Measurements from ENCODE around the gene ARFRP1.

The ARFRP1 gene

DNA sequence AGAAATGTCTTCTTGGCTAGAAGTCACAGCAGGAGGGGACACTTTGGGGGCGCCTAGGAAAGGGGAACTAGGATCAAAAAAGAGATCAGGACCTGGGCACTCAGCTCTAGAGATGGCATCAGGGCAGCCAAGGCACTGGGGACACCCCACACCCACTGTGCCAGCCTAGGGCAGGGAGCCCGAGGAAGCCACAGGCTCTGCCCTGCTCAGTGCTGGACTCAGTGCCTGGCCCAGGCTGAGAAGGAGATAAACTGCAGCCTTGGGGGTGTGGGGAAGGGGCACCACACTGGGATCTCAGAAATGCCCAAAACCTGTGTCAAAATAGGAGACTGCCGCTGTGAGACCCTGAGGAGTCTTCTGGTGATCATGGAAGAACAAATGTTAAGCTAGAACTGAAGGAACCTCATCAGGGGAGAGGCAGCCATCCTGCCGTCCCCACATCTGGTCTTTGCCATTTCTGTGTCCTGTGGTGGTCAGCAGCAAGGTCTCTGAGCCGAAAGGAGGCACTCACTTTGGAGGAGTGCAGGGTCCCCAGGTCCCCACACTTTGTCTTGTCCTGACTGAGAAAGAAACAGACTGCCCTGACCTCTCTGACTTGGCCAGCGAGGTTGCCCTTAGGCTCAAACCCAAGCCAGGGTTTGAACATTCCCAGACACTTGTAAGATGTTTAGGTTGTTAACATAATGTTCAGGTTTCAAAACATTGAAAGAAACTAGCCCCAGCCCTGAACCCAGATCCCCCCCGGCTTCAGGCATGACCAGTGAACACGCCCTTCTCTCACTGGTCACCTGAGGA is 2.3 kb downstream of the ARFRP1 start:
- no peak for DNase-seq
- no peak for TF ChIP-seq GATA1 (IDR thresholded peaks at IDR 0.05; ENCODE audit: low read depth, low read length)
- TF ChIP-seq POLR2A (IDR thresholded peaks at IDR 0.05; ENCODE audit: low read length): no peak

DNA sequence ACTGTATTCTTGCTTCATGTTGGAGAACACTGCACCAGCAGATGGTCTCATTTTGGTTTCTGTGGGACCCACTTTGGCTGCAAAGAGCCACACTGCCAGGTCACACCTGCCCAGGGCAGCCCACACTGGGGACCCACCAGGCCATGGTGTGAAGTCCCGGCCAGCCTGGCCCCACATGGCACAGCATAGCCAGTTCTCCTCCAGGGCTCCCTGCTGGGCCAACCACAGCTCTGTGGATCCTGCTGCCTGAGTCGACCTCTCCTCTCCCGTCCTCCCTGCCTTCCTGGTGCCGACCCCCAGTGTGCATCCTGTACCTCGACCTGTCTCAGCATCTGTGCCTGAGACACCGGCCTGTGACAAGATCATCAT is 3.0 kb downstream of the ARFRP1 start:
- no peak for DNase-seq
- no peak for TF ChIP-seq POLR2A (IDR thresholded peaks at IDR 0.05; ENCODE audit: low read length)
- no peak for TF ChIP-seq GATA1 (IDR thresholded peaks at IDR 0.05; ENCODE audit: low read depth, low read length)

DNA sequence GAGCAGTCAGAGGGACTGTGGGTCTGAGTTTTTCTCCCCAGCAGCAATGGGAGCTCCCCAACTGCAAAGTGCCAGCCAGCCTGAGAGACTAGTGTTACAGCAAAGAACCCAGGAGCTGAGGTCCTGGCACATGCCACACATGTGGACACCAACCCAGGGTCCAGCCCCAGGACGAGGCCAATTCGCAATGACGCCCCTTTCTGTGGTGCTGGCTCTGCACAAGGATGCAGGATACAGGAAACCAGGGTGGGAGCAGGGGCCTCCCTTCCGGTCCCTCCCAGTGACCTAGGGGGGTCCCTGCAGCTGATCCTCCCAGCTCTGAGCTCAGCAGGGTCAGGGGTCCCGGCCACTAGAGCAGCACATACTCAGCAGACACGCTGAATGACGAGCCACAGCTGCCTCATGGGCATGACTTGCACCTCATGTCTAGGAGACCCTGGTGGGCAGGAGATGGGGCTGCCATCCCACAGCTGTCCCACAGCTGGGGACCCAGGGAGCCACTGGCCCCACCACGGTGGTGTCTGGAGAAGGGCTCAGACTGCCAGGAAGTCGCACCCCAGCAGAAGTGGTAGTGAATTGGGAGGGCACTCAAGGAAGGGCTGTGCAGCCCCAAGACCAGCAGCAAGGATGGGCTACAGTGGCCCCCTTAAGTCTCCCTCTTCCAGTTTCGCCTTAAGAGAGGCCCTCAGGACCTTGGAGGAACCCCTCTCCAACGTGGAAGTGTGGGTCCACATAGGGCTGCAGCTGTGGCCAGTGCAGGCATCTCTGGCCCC is 3.6 kb downstream of the ARFRP1 start:
- no peak for DNase-seq
- TF ChIP-seq POLR2A (IDR thresholded peaks at IDR 0.05; ENCODE audit: low read length) (no peak), GATA1 (IDR thresholded peaks at IDR 0.05; ENCODE audit: low read depth, low read length) (no peak)

GRCh38 chr20:63703471-63703975 is 4.3 kb downstream of the ARFRP1 start:
- TF ChIP-seq GATA1 (IDR thresholded peaks at IDR 0.05; ENCODE audit: low read depth, low read length) (no peak), POLR2A (IDR thresholded peaks at IDR 0.05; ENCODE audit: low read length) (no peak)
- DNase-seq: no peak

GRCh38 chr20:63702751-63703470 is 4.9 kb downstream of the ARFRP1 start:
- TF ChIP-seq GATA1 (IDR thresholded peaks at IDR 0.05; ENCODE audit: low read depth, low read length) (no peak), POLR2A (IDR thresholded peaks at IDR 0.05; ENCODE audit: low read length) (no peak)
- DNase-seq: no peak

DNA sequence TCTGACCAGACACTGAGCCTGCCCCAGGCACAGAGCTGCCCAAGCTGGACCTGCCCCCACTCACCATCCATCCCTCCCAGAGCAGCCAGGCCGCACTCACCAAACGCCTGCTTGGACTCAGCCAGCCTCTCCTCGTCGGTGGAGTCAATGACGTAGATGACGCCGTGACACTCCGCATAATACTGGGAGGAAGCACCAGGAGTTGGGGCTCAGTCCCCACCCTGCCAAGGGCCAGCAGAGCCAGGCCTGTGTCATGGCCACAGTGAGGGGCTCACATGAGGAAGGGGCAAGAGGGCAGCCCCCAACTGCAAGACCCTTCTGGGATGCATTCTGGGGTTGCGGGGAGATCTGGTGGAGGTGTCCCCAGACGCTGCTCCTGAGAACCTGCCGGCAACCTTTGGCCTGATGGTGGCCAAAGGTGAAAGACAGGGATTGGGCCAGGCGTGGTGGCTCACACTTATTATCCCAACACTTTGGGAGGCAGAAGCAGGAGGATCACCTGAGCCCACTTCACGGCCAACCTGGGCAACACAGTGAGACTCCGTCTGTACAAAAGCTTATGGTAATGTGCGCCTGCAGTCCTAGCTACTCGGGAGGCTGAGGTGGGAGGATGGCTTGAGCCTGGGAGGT is 5.6 kb downstream of the ARFRP1 start:
- no peak for DNase-seq

DNA sequence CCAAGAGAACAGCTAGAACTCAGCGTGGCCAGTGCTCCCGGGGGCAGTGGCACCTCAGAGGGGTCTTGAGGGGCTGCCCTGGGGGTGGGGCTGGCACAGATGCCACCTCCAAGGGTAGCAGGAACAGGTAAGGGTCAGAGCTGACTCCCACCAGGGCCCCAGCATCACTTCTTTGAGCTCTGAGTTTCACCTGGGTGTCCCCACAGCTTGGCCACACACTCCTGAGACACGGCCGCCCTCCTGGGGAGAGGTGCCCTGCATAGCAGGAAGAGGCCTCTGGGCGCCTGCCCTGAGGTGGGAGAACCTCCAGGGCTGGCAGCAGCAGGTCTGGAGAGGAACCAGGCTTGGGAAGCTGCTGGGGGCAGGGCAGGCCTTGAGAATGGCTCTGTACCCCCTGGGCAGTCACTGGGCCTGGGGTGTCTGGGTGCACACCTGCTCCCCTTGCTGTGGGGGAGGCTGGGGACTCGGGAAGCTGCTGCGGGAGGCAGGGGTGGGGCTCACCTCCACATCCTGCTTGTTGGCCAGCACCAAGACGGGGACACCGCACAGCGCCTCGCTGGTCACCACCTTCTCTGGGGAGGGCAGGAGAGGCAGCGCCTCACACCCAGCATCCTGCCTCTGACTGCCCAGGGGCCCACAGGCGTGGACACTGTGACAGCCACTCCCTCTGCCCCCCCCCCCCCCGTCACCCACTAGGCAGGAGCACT is 6.3 kb downstream of the ARFRP1 start:
- TF ChIP-seq POLR2A (IDR thresholded peaks at IDR 0.05; ENCODE audit: low read length) (no peak), GATA1 (IDR thresholded peaks at IDR 0.05; ENCODE audit: low read depth, low read length) (no peak)
- DNase-seq: no peak

More for the DNA sequence above, 5.6 kb downstream of the ARFRP1 start:
- no peak for TF ChIP-seq GATA1 (IDR thresholded peaks at IDR 0.05; ENCODE audit: low read depth, low read length)
- no peak for TF ChIP-seq POLR2A (IDR thresholded peaks at IDR 0.05; ENCODE audit: low read length)

DNA sequence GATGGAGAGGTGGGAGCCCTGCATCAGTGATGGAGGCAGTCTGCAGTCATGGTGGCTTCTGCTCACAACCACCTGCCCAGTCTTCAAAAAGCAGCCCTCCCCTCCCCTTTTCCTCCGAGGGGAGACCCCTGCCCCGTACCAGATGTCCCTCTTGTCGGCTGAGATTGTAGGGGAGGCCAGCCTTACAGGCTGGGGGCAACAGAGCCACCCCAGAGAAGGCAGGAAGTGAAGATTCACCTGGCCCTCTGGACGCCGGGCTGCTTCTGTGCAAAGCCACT is 6.8 kb downstream of the ARFRP1 start:
- DNase-seq: no peak
- no peak for TF ChIP-seq GATA1 (IDR thresholded peaks at IDR 0.05; ENCODE audit: low read depth, low read length)
- TF ChIP-seq POLR2A (IDR thresholded peaks at IDR 0.05; ENCODE audit: low read length): no peak

- TF ChIP-seq GATA1 (IDR thresholded peaks at IDR 0.05; ENCODE audit: low read depth, low read length): no peak
- peak; percentile 18 for TF ChIP-seq POLR2A (IDR thresholded peaks at IDR 0.05; ENCODE audit: low read length)
These were observed 7.4 kb downstream of the ARFRP1 start for GRCh38 chr20:63700199-63701050.

GRCh38 chr20:63699466-63700198 is 8.1 kb downstream of the ARFRP1 start:
- DNase-seq: no peak
- TF ChIP-seq GATA1 (IDR thresholded peaks at IDR 0.05; ENCODE audit: low read depth, low read length) (no peak), POLR2A (IDR thresholded peaks at IDR 0.05; ENCODE audit: low read length) (no peak)

More at GRCh38 chr20:63700199-63701050, 7.4 kb downstream of the ARFRP1 start:
- no peak for DNase-seq

- no peak for TF ChIP-seq GATA1 (IDR thresholded peaks at IDR 0.05; ENCODE audit: low read depth, low read length)
- no peak for TF ChIP-seq POLR2A (IDR thresholded peaks at IDR 0.05; ENCODE audit: low read length)
- no peak for DNase-seq
These were observed 8.9 kb downstream of the ARFRP1 start for GRCh38 chr20:63698739-63699465.
